Karpas-422 (cell line): Measurements from ENCODE around the gene PARVB. TPM values are rescaled to one million over a fixed set of nuclear protein-coding genes. Genes with fewer than 3 reads are reported as not detected.
"Not testable (repeated sequence)": the region's sequence is repeated elsewhere in the genome, so short reads cannot be mapped to it uniquely, and the experiment has no call there.

Experiments
- DNase-seq: peaks from one replicate; pipeline ENCODE4 v3.0.0-alpha.2; 2015
- H2AFZ ChIP-seq: fragments of 200-600 bp; sonication (generic); 2 replicates; pipeline ENCODE4 v1.6.1; 2014; ENCODE audit warnings: antibody characterized with exemption, low read length, mixed read lengths
- H3K27ac ChIP-seq: fragments of 200-600 bp; sonication (generic); 2 replicates; pipeline ENCODE4 v1.5.1; 2014; ENCODE audit warnings: mild to moderate bottlenecking, low read length, moderate library complexity
- H3K27me3 ChIP-seq: fragments of 200-600 bp; sonication (generic); 2 replicates; pipeline ENCODE4 v1.6.1; 2014; ENCODE audit warnings: low read length, mixed read lengths
- H3K36me3 ChIP-seq: fragments of 200-600 bp; sonication (generic); 2 replicates; pipeline ENCODE4 v1.6.1; 2014; ENCODE audit warnings: low read length, mixed read lengths; ENCODE audit not compliant: insufficient read depth
- H3K4me1 ChIP-seq: fragments of 200-600 bp; sonication (generic); 2 replicates; pipeline ENCODE4 v1.6.1; 2014; ENCODE audit warnings: mild to moderate bottlenecking, low read length, mixed read lengths
- H3K4me2 ChIP-seq: fragments of 200-600 bp; sonication (generic); 2 replicates; pipeline ENCODE4 v1.6.1; 2014; ENCODE audit warnings: low read length, low read depth, mild to moderate bottlenecking; ENCODE audit not compliant: poor library complexity, severe bottlenecking
- H3K4me3 ChIP-seq: fragments of 200-600 bp; sonication (generic); 2 replicates; pipeline ENCODE4 v1.5.1; 2014; ENCODE audit warnings: mild to moderate bottlenecking, antibody characterized with exemption, low read length, mixed read lengths
- H3K79me2 ChIP-seq: fragments of 200-600 bp; sonication (generic); 2 replicates; pipeline ENCODE4 v1.6.1; 2014; ENCODE audit warnings: mild to moderate bottlenecking, low read length, mixed read lengths
- H3K9ac ChIP-seq: fragments of 200-600 bp; sonication (generic); 2 replicates; pipeline ENCODE4 v1.6.0; 2014; ENCODE audit warnings: low read length
- H3K9me2 ChIP-seq: fragments of 200-600 bp; sonication (generic), shearing (Covaris generic); replicated peaks from 2 replicates; pipeline ENCODE4 v1.6.0; 2014; ENCODE audit warnings: mild to moderate bottlenecking, low read length, moderate library complexity; ENCODE audit not compliant: insufficient read depth
- H3K9me3 ChIP-seq: fragments of 300-700, 200-600 bp; sonication (generic); 2 replicates; pipeline ENCODE4 v1.6.1; 2014; ENCODE audit warnings: low read length, mixed read lengths
- H4K20me1 ChIP-seq: fragments of 200-600 bp; sonication (generic); 2 replicates; pipeline ENCODE4 v1.6.1; 2014; ENCODE audit warnings: mild to moderate bottlenecking, antibody characterized with exemption, low read length, low read depth; ENCODE audit not compliant: insufficient read depth
- total RNA-seq: library from RNA; depleted of rRNA; stranded (reverse); fragments of >200 nt; shearing (Covaris generic); gene quantifications from 2 replicates; pipeline ENCODE4 v1.2.3, GENCODE V29; 2014; ENCODE audit warnings: low replicate concordance

PARVB gene
- total RNA-seq, 1 experiment from 2014 or later, result 24.9 TPM

- no peaks in the 10 kb centered on the region for H3K9me3 ChIP-seq
- no peaks in the 10 kb centered on the region for H3K36me3 ChIP-seq
- H3K4me2 ChIP-seq, result no peak overlapping the region
- 0 out of 2 replicates have a peak, but pooled peaks cover 4% of the 10 kb centered on the region for H4K20me1 ChIP-seq
- no peak overlapping the region for H3K9ac ChIP-seq
- no peak overlapping the region for H3K27ac ChIP-seq
- no peak overlapping the region for H2AFZ ChIP-seq
- no peaks in the 10 kb centered on the region for H3K27me3 ChIP-seq
- no peaks in the 10 kb centered on the region for H3K79me2 ChIP-seq
- H3K9me2 ChIP-seq, result no peaks in the 10 kb centered on the region
- no peak overlapping the region for H3K4me3 ChIP-seq
- no peak for DNase-seq
- no peaks in the 10 kb centered on the region for H3K4me1 ChIP-seq
These were observed 84.8 kb downstream of the PARVB start for GRCh38 chr22:44108806-44109385.

GRCh38 chr22:44109416-44109815 is 85.3 kb downstream of the PARVB start:
- Histone ChIP-seq H3K27ac (no peak overlapping the region), H3K9ac (no peak overlapping the region), H3K36me3 (no peaks in the 10 kb centered on the region), H3K27me3 (no peaks in the 10 kb centered on the region), H3K9me3 (no peaks in the 10 kb centered on the region), H3K4me3 (no peak overlapping the region), H2AFZ (no peak overlapping the region), H3K79me2 (no peaks in the 10 kb centered on the region), H3K4me1 (no peaks in the 10 kb centered on the region), H3K9me2 (no peaks in the 10 kb centered on the region), H4K20me1 (0 out of 2 replicates have a peak, but pooled peaks cover 4% of the 10 kb centered on the region), H3K4me2 (no peak overlapping the region)
- DNase-seq, result no peak

GRCh38 chr22:44110656-44111055 is 86.6 kb downstream of the PARVB start:
- not testable (repeated sequence) for DNase-seq, H4K20me1 ChIP-seq, H3K4me2 ChIP-seq, H2AFZ ChIP-seq, H3K79me2 ChIP-seq, H3K9me3 ChIP-seq, H3K27me3 ChIP-seq, H3K4me1 ChIP-seq, H3K36me3 ChIP-seq, H3K9ac ChIP-seq, H3K4me3 ChIP-seq, H3K27ac ChIP-seq, H3K9me2 ChIP-seq

GRCh38 chr22:44111562-44112155 is 87.6 kb downstream of the PARVB start:
- no peaks in the 10 kb centered on the region for H3K27me3 ChIP-seq
- H4K20me1 ChIP-seq, result 0 out of 2 replicates have a peak, but pooled peaks cover 9% of the 10 kb centered on the region
- H3K9ac ChIP-seq, result no peak overlapping the region
- no peak for DNase-seq
- H2AFZ ChIP-seq, result no peak overlapping the region
- H3K4me2 ChIP-seq, result no peak overlapping the region
- H3K36me3 ChIP-seq, result no peaks in the 10 kb centered on the region
- peaks cover 3% of the 10 kb centered on the region; the same call in 1 of the 2 replicates for H3K4me1 ChIP-seq
- no peaks in the 10 kb centered on the region for H3K9me2 ChIP-seq
- no peaks in the 10 kb centered on the region for H3K79me2 ChIP-seq
- no peak overlapping the region for H3K27ac ChIP-seq
- no peaks in the 10 kb centered on the region for H3K9me3 ChIP-seq
- no peak overlapping the region for H3K4me3 ChIP-seq

GRCh38 chr22:44112191-44112590 is 88.1 kb downstream of the PARVB start:
- H3K79me2 ChIP-seq, result no peaks in the 10 kb centered on the region
- H2AFZ ChIP-seq, result no peak overlapping the region
- H3K4me3 ChIP-seq, result no peak overlapping the region
- no peaks in the 10 kb centered on the region for H3K9me2 ChIP-seq
- H3K9ac ChIP-seq, result no peak overlapping the region
- DNase-seq, result no peak
- H3K4me2 ChIP-seq, result no peak overlapping the region
- H3K9me3 ChIP-seq, result no peaks in the 10 kb centered on the region
- H4K20me1 ChIP-seq, result peaks cover 8% of the 10 kb centered on the region; the same call in 1 of the 2 replicates
- H3K27me3 ChIP-seq, result no peaks in the 10 kb centered on the region
- no peak overlapping the region for H3K27ac ChIP-seq
- peaks cover 7% of the 10 kb centered on the region; the same call in 1 of the 2 replicates for H3K4me1 ChIP-seq
- no peaks in the 10 kb centered on the region for H3K36me3 ChIP-seq

- Histone ChIP-seq H3K9me2 (no peaks in the 10 kb centered on the region), H3K9me3 (no peaks in the 10 kb centered on the region), H3K27ac (no peak overlapping the region), H4K20me1 (peaks cover 12% of the 10 kb centered on the region; the same call in 1 of the 2 replicates), H3K9ac (no peak overlapping the region), H3K79me2 (no peaks in the 10 kb centered on the region), H3K4me1 (peaks cover 7% of the 10 kb centered on the region; the same call in 1 of the 2 replicates), H2AFZ (no peak overlapping the region), H3K4me2 (no peak overlapping the region), H3K4me3 (no peak overlapping the region), H3K36me3 (no peaks in the 10 kb centered on the region), H3K27me3 (no peaks in the 10 kb centered on the region)
- no peak for DNase-seq
These were observed 92.2 kb downstream of the PARVB start for GRCh38 chr22:44116331-44116730.

- H3K36me3 ChIP-seq, result no peaks in the 10 kb centered on the region
- no peak overlapping the region for H3K4me3 ChIP-seq
- peaks cover 12% of the 10 kb centered on the region; the same call in 1 of the 2 replicates for H4K20me1 ChIP-seq
- no peak overlapping the region for H3K27ac ChIP-seq
- no peaks in the 10 kb centered on the region for H3K9me2 ChIP-seq
- DNase-seq, result peak; percentile 70
- no peak overlapping the region for H3K9ac ChIP-seq
- H3K4me1 ChIP-seq, result peaks cover 7% of the 10 kb centered on the region; the same call in 1 of the 2 replicates
- no peak overlapping the region for H2AFZ ChIP-seq
- no peaks in the 10 kb centered on the region for H3K9me3 ChIP-seq
- no peak overlapping the region for H3K4me2 ChIP-seq
- no peaks in the 10 kb centered on the region for H3K79me2 ChIP-seq
- no peaks in the 10 kb centered on the region for H3K27me3 ChIP-seq
These were observed 92.9 kb downstream of the PARVB start for GRCh38 chr22:44116755-44117684.

GRCh38 chr22:44117746-44118145 is 93.6 kb downstream of the PARVB start:
- no peak overlapping the region for H3K9ac ChIP-seq

More at GRCh38 chr22:44117746-44118145, 93.6 kb downstream of the PARVB start:
- Histone ChIP-seq H3K36me3 (no peaks in the 10 kb centered on the region), H3K4me1 (peaks cover 7% of the 10 kb centered on the region; the same call in 1 of the 2 replicates), H3K79me2 (no peaks in the 10 kb centered on the region), H3K4me3 (no peak overlapping the region), H3K9me2 (no peaks in the 10 kb centered on the region), H2AFZ (no peak overlapping the region), H3K9me3 (no peaks in the 10 kb centered on the region), H4K20me1 (peaks cover 12% of the 10 kb centered on the region; the same call in 1 of the 2 replicates), H3K27me3 (no peaks in the 10 kb centered on the region), H3K27ac (no peak overlapping the region), H3K4me2 (no peak overlapping the region)
- no peak for DNase-seq
